Activated naive CD8-positive, alpha-beta T cell treated with anti-CD3 and anti-CD28 coated beads, Interleukin-2, amount 10 ng/mL, durations not matched to agents 7 days and 5 days (primary cell): Measurements from ENCODE around the gene PRKCB. TPM values are rescaled to one million over a fixed set of nuclear protein-coding genes. Genes with fewer than 3 reads are reported as not detected.
"Not testable (repeated sequence)": the region's sequence is repeated elsewhere in the genome, so short reads cannot be mapped to it uniquely, and the experiment has no call there.

ENCODE experiments used
- ATAC-seq: fragments of 150-1000 bp; cut with Tn5 transposase; one replicate; pipeline ENCODE4 v1.10.0; 2021; ENCODE audit warnings: low read depth, moderate library complexity
- POLR2A ChIA-PET: fragments of 350-600 bp; sonication (Branson Sonifier 250); formaldehyde crosslinking; loops from one replicate; lab custom pipeline; 2021; ENCODE audit warnings: antibody characterized with exemption; lab: Charles Lee
- DNase-seq: peaks from one replicate; pipeline ENCODE4 v3.0.0; 2021
- H3K27ac Mint-ChIP-seq: one replicate; pipeline ENCODE4 v1.8.0; 2022; ENCODE audit warnings: mild to moderate bottlenecking, mixed read lengths
- H3K27me3 Mint-ChIP-seq: one replicate; pipeline ENCODE4 v1.8.0; 2022; ENCODE audit warnings: mild to moderate bottlenecking, moderate library complexity, mixed read lengths
- H3K36me3 Mint-ChIP-seq: one replicate; pipeline ENCODE4 v1.8.0; 2021; ENCODE audit warnings: mild to moderate bottlenecking, mixed read lengths
- H3K4me1 Mint-ChIP-seq: one replicate; pipeline ENCODE4 v1.8.0; 2021; ENCODE audit warnings: mixed read lengths
- H3K4me3 Mint-ChIP-seq: one replicate; pipeline ENCODE4 v1.8.0; 2022; ENCODE audit warnings: mild to moderate bottlenecking, moderate library complexity, mixed read lengths
- H3K9me3 Mint-ChIP-seq: one replicate; pipeline ENCODE4 v1.8.0; 2021; ENCODE audit warnings: mixed read lengths
- total RNA-seq, 2 experiments: library from RNA; stranded (reverse); gene quantifications; one replicate each; pipeline ENCODE4 v1.2.3, GENCODE V29; 2021

Gene PRKCB
- total RNA-seq, 2 experiments from 2014 or later: 120 to 123 TPM

- peaks cover 37% of the 10 kb centered on the region for H3K36me3 Mint-ChIP-seq
- no peak overlapping the region for H3K27ac Mint-ChIP-seq
Measured at GRCh38 chr16:23929856-23930255, 94.1 kb downstream of the PRKCB start.

DNA sequence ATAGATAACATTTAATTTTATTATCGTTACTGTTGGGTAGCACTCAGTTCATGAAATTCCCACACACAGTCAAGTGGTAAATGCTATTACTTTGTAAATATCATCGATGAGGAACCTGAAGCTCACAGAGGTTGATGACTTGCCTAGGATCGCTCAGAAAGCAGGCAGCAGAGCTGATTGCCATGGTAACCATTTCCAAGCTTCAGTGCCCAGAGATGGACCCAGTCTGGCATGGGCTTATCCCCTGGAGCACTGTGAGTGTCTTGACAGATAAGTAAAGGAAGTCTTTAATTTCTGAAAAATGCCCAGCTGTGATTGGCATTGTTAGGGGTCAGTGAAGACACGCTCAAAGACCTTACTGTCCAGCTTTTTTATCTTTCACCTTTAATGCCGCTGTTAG, 95.0 kb downstream of the PRKCB start:
- H3K27me3 Mint-ChIP-seq: no peaks in the 10 kb centered on the region
- no peak overlapping the region for H3K27ac Mint-ChIP-seq
- peaks cover 32% of the 10 kb centered on the region for H3K36me3 Mint-ChIP-seq
- POLR2A ChIA-PET: interaction anchor here (0.5 kb wide), 1 partner anchor 715 kb away, joined by 3 read pairs; no protein-coding TSS in a partner anchor
- H3K9me3 Mint-ChIP-seq: peaks cover 8% of the 10 kb centered on the region
- no peak for ATAC-seq
- DNase-seq: no peak
- peaks cover 19% of the 10 kb centered on the region for H3K4me1 Mint-ChIP-seq
- H3K4me3 Mint-ChIP-seq: no peak overlapping the region

More at GRCh38 chr16:23929856-23930255, 94.1 kb downstream of the PRKCB start:
- no peak for DNase-seq
- POLR2A ChIA-PET: no interaction called here
- H3K27me3 Mint-ChIP-seq: no peaks in the 10 kb centered on the region
- H3K4me1 Mint-ChIP-seq: peaks cover 16% of the 10 kb centered on the region
- H3K9me3 Mint-ChIP-seq: peaks cover 8% of the 10 kb centered on the region
- no peak for ATAC-seq
- no peak overlapping the region for H3K4me3 Mint-ChIP-seq

DNA sequence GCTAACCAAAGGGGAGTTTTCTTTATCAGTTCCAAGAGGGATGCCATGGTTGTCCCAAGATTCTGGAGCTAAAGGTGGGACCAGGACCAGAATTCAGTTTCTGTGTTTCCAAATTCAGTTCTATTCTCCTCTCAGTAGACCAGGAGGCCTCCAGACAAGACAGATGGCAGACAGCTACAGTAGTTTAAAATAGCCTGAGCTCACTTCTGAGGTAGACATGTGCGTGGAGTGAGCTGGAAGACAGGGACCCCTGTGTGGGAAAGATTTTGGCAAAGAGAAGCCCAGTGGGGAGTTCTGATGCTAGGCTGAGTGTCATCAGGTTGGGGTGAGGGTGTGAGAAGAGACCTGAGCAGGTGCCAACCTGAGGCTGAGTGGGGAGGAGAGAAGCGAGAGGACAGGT, 95.4 kb downstream of the PRKCB start:
- Mint-ChIP-seq H3K9me3 (peaks cover 8% of the 10 kb centered on the region), H3K4me1 (peaks cover 19% of the 10 kb centered on the region), H3K27ac (no peak overlapping the region), H3K36me3 (peaks cover 32% of the 10 kb centered on the region), H3K4me3 (no peak overlapping the region), H3K27me3 (no peaks in the 10 kb centered on the region)
- ATAC-seq (no peak), DNase-seq (no peak)
- POLR2A ChIA-PET: no interaction called here

DNA sequence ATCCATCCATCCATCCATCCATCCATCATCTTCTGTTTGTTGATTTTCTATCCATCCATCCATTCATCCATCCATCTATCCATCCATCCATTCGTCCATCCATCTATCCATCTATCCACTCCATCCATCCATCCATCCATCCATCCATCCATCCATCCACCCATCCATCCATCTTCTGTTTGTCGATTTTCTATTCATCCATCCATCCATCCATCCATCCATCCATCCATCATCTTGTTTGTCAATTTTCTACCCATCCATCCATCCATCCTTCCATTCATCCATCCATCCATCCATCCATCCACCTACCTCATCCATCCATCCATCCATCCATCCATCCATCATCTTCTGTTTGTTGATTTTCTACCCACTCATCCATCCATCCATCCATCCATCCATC, 97.9 kb downstream of the PRKCB start:
- DNase-seq, H3K4me3 Mint-ChIP-seq, ATAC-seq, POLR2A ChIA-PET, H3K27me3 Mint-ChIP-seq, H3K27ac Mint-ChIP-seq, H3K9me3 Mint-ChIP-seq: not testable (repeated sequence)
- Mint-ChIP-seq H3K4me1 (peaks cover 13% of the 10 kb centered on the region), H3K36me3 (peaks cover 28% of the 10 kb centered on the region)

- peaks cover 13% of the 10 kb centered on the region for H3K4me1 Mint-ChIP-seq
- DNase-seq (no peak), ATAC-seq (no peak)
- H3K27ac Mint-ChIP-seq: no peak overlapping the region
- peaks cover 8% of the 10 kb centered on the region for H3K9me3 Mint-ChIP-seq
- POLR2A ChIA-PET: no interaction called here
- H3K36me3 Mint-ChIP-seq: peaks cover 28% of the 10 kb centered on the region
- no peaks in the 10 kb centered on the region for H3K27me3 Mint-ChIP-seq
- H3K4me3 Mint-ChIP-seq: no peak overlapping the region
Measured at GRCh38 chr16:23934610-23935236, 98.9 kb downstream of the PRKCB start.

- Mint-ChIP-seq H3K9me3 (no peaks in the 10 kb centered on the region), H3K27ac (no peak overlapping the region), H3K27me3 (no peaks in the 10 kb centered on the region), H3K36me3 (peaks cover 11% of the 10 kb centered on the region), H3K4me3 (no peak overlapping the region), H3K4me1 (peaks cover 16% of the 10 kb centered on the region)
- POLR2A ChIA-PET: no interaction called here
- ATAC-seq: no peak
- DNase-seq: no peak
Measured at GRCh38 chr16:23940111-23940510, 104.3 kb downstream of the PRKCB start.

DNA sequence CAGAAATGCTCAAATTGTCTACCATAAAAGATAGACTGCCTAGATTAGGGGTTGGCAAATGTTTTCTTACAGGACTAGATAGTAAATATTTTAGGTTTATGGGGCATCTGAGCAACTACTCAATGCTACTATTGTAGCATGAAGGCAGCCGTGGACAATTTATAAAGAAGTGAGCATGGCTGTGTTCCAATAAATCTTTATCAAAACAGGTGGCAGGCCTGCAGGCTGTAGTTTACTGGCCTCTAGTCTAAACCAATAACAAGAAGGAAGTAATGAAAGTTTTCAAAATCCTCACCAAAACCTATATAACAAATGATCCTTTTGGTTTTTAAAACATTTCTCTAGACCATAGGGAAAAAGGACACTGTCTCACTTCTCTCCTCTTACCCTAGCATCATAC, 105.2 kb downstream of the PRKCB start:
- H3K4me1 Mint-ChIP-seq: peaks cover 20% of the 10 kb centered on the region
- no peaks in the 10 kb centered on the region for H3K27me3 Mint-ChIP-seq
- H3K36me3 Mint-ChIP-seq: peaks cover 7% of the 10 kb centered on the region
- DNase-seq: no peak
- ATAC-seq: no peak
- no peaks in the 10 kb centered on the region for H3K9me3 Mint-ChIP-seq
- no peak overlapping the region for H3K4me3 Mint-ChIP-seq
- POLR2A ChIA-PET: no interaction called here
- H3K27ac Mint-ChIP-seq: no peak overlapping the region

GRCh38 chr16:23941963-23942564, 106.3 kb downstream of the PRKCB start:
- H3K4me1 Mint-ChIP-seq: peaks cover 20% of the 10 kb centered on the region
- POLR2A ChIA-PET: no interaction called here
- no peak overlapping the region for H3K27ac Mint-ChIP-seq
- H3K27me3 Mint-ChIP-seq: no peaks in the 10 kb centered on the region
- no peaks in the 10 kb centered on the region for H3K9me3 Mint-ChIP-seq
- ATAC-seq (no peak), DNase-seq (no peak)
- H3K36me3 Mint-ChIP-seq: peaks cover 3% of the 10 kb centered on the region
- no peak overlapping the region for H3K4me3 Mint-ChIP-seq

- Mint-ChIP-seq H3K4me1 (peaks cover 29% of the 10 kb centered on the region), H3K36me3 (peaks cover 3% of the 10 kb centered on the region), H3K4me3 (no peak overlapping the region), H3K27me3 (no peaks in the 10 kb centered on the region), H3K27ac (no peak overlapping the region), H3K9me3 (no peaks in the 10 kb centered on the region)
- ATAC-seq (no peak), DNase-seq (no peak)
- POLR2A ChIA-PET: interaction anchor here (1.0 kb wide), 1 partner anchor 16 kb away, joined by 3 read pairs; no protein-coding TSS in a partner anchor
Measured at GRCh38 chr16:23943604-23944003, 107.8 kb downstream of the PRKCB start.

DNA sequence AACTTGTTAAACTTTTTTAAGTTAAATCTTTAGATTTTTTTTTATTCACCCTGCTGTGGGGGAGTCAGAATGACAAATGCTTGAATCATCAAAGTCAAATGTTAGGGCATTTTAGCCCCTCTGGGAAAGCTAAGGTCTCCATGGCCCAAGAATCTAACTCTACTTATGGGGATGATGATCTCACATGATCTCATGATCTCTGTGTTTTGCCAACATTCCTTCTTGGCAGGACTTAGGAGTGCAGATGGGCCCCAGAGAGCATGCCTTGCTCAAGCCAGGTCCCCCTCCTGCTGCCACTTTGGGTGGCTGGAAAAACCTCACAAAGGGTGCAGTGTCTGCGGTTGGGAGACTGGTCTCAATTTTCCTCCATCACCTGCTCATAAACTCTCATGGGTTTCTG, 108.6 kb downstream of the PRKCB start:
- Mint-ChIP-seq H3K4me1 (peaks cover 36% of the 10 kb centered on the region), H3K9me3 (no peaks in the 10 kb centered on the region), H3K27ac (no peak overlapping the region), H3K36me3 (peaks cover 3% of the 10 kb centered on the region), H3K27me3 (no peaks in the 10 kb centered on the region), H3K4me3 (no peak overlapping the region)
- POLR2A ChIA-PET: no interaction called here
- DNase-seq: no peak
- ATAC-seq: no peak

GRCh38 chr16:23945243-23945642, 109.5 kb downstream of the PRKCB start:
- Mint-ChIP-seq H3K9me3 (no peaks in the 10 kb centered on the region), H3K27ac (peak overlapping the region; percentile 56), H3K27me3 (no peaks in the 10 kb centered on the region), H3K4me3 (no peak overlapping the region), H3K36me3 (peaks cover 3% of the 10 kb centered on the region), H3K4me1 (peaks cover 43% of the 10 kb centered on the region)
- POLR2A ChIA-PET: no interaction called here
- ATAC-seq (no peak), DNase-seq (no peak)

GRCh38 chr16:23947838-23948237, 112.1 kb downstream of the PRKCB start:
- H3K4me3 Mint-ChIP-seq: peak overlapping the region; percentile 19
- H3K27ac Mint-ChIP-seq: peak overlapping the region; percentile 93
- H3K36me3 Mint-ChIP-seq: peaks cover 5% of the 10 kb centered on the region
- no peaks in the 10 kb centered on the region for H3K9me3 Mint-ChIP-seq
- ATAC-seq (no peak), DNase-seq (no peak)
- POLR2A ChIA-PET: interaction anchor here (0.5 kb wide), 1 partner anchor 68 kb away, joined by 5 read pairs; no protein-coding TSS in a partner anchor
- no peaks in the 10 kb centered on the region for H3K27me3 Mint-ChIP-seq
- peaks cover 68% of the 10 kb centered on the region for H3K4me1 Mint-ChIP-seq

DNA sequence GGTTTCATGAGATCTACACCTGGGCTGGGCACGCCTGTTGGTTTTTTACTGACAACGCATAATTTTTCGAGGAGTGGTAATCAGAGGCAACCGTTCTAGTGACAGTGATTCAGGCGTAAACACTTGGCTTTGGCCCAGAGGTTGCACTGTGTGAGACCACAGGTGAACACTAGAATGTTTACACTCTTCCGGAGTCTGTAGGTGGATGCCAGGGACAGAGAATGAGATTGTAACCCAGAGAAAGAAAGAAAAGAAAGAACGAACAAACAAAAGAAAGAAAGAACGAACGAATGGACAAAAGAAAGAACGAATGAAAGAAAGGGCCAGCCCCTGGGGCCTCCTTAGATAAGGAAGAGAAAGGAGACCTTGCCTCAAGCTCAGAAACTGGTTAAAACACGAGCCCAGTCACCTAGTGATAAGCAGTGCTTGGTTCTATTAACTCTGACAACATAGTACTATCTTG, 113.2 kb downstream of the PRKCB start:
- H3K27me3 Mint-ChIP-seq: no peaks in the 10 kb centered on the region
- peaks cover 8% of the 10 kb centered on the region for H3K36me3 Mint-ChIP-seq
- DNase-seq: no peak
- POLR2A ChIA-PET: interaction anchor here (1.0 to 1.9 kb wide), 3 partner anchors 61 to 113 kb away, joined by 3 to 7 read pairs (median 5); partner anchors contain the start of gene PRKCB
- ATAC-seq: peak; percentile 49
- H3K9me3 Mint-ChIP-seq: no peaks in the 10 kb centered on the region
- H3K27ac Mint-ChIP-seq: peak overlapping the region; percentile 93
- peak overlapping the region; percentile 74 for H3K4me3 Mint-ChIP-seq
- H3K4me1 Mint-ChIP-seq: peaks cover 71% of the 10 kb centered on the region
